Measurements from ENCODE around the gene CPT1A.

CPT1A gene

DNA sequence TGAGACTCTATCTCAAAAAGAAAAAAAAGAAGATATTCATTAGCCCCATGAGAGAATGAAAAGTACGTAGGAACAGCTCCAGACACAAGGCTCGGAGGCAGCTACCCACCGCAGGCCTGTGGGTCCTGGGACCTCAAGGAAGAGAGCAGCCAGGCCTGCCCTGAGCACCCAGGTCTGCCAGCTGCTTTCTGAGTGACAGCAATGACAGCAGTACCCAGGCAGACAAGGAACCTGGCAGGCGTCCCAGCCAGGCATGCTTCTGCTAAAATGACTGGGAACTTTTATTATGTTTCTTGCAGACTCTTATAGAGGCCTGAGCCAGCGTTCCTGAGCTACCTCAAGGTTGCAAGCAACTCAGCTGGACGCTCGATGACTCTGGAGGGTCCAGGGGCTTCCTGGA, 31.6 kb downstream of the CPT1A start:
- Histone ChIP-seq H3K79me2 (ENCODE audit: insufficient read depth, low read length) (no peaks in the 10 kb centered on the region), H3K9me3 (ENCODE audit: insufficient read depth, low read length) (no peaks in the 10 kb centered on the region), H2AFZ (ENCODE audit: low read depth, low read length, severe bottlenecking) (no peak overlapping the region), H3K9me2 (replicated peaks; ENCODE audit: insufficient read depth, low read length) (no peaks in the 10 kb centered on the region), H3K27me3 (ENCODE audit: low read length) (no peaks in the 10 kb centered on the region), H3K4me2 (ENCODE audit: low read depth, low read length, poor library complexity, severe bottlenecking) (no peak overlapping the region), H3K4me3 (ENCODE audit: insufficient read depth, low read length, poor library complexity, severe bottlenecking) (no peak overlapping the region), H3K27ac (ENCODE audit: low read depth, low read length) (no peak overlapping the region), H3K36me3 (ENCODE audit: low read length) (no peaks in the 10 kb centered on the region), H3F3A (ENCODE audit: insufficient read depth) (no peaks in the 10 kb centered on the region), H4K20me1 (ENCODE audit: low read depth, low read length) (no peaks in the 10 kb centered on the region), H3K9ac (ENCODE audit: low read length) (no peak overlapping the region)
- TF ChIP-seq, protein P1, sequence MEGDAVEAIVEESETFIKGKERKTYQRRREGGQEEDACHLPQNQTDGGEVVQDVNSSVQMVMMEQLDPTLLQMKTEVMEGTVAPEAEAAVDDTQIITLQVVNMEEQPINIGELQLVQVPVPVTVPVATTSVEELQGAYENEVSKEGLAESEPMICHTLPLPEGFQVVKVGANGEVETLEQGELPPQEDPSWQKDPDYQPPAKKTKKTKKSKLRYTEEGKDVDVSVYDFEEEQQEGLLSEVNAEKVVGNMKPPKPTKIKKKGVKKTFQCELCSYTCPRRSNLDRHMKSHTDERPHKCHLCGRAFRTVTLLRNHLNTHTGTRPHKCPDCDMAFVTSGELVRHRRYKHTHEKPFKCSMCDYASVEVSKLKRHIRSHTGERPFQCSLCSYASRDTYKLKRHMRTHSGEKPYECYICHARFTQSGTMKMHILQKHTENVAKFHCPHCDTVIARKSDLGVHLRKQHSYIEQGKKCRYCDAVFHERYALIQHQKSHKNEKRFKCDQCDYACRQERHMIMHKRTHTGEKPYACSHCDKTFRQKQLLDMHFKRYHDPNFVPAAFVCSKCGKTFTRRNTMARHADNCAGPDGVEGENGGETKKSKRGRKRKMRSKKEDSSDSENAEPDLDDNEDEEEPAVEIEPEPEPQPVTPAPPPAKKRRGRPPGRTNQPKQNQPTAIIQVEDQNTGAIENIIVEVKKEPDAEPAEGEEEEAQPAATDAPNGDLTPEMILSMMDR (IDR thresholded peaks at IDR 0.05; ENCODE audit: insufficient read depth, low read length, poor library complexity, severe bottlenecking), result no peak
- TF ChIP-seq EZH2phosphoT487 (conservative IDR thresholded peaks at IDR 0.05; ENCODE audit: low read length), result no peak

DNA sequence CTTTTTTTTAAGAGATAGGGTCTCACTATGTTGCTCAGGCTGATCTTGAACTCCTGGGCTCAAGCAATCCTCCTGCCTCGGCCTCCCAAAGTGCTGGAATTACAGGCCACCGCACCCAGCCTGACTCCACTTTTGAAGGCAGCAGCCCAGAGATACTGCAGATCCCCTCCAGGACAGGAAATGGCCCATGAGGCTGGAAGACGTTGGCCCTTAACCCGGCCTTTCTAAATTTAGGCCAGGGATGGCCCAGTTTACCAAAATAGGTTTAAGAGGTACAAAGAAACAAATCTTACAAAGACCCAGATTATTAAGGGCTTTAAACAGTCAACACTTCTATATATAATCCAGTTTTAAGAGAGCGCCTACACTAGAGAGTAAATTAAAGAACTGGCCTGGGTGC, 32.2 kb downstream of the CPT1A start:
- no peaks in the 10 kb centered on the region for H4K20me1 ChIP-seq (ENCODE audit: low read depth, low read length)
- no peaks in the 10 kb centered on the region for H3K9me3 ChIP-seq (ENCODE audit: insufficient read depth, low read length)
- no peak overlapping the region for H3K4me3 ChIP-seq (ENCODE audit: insufficient read depth, low read length, poor library complexity, severe bottlenecking)
- H3K4me2 ChIP-seq (ENCODE audit: low read depth, low read length, poor library complexity, severe bottlenecking), result no peak overlapping the region
- no peaks in the 10 kb centered on the region for H3K27me3 ChIP-seq (ENCODE audit: low read length)
- H3K9me2 ChIP-seq (replicated peaks; ENCODE audit: insufficient read depth, low read length), result no peaks in the 10 kb centered on the region
- no peaks in the 10 kb centered on the region for H3K79me2 ChIP-seq (ENCODE audit: insufficient read depth, low read length)
- H3K27ac ChIP-seq (ENCODE audit: low read depth, low read length), result no peak overlapping the region
- TF ChIP-seq EZH2phosphoT487 (conservative IDR thresholded peaks at IDR 0.05; ENCODE audit: low read length), result no peak
- TF ChIP-seq, protein P1 (IDR thresholded peaks at IDR 0.05; ENCODE audit: insufficient read depth, low read length, poor library complexity, severe bottlenecking), result no peak
- H2AFZ ChIP-seq (ENCODE audit: low read depth, low read length, severe bottlenecking), result no peak overlapping the region
- no peaks in the 10 kb centered on the region for H3K36me3 ChIP-seq (ENCODE audit: low read length)
- H3F3A ChIP-seq (ENCODE audit: insufficient read depth), result no peaks in the 10 kb centered on the region
- no peak overlapping the region for H3K9ac ChIP-seq (ENCODE audit: low read length)

DNA sequence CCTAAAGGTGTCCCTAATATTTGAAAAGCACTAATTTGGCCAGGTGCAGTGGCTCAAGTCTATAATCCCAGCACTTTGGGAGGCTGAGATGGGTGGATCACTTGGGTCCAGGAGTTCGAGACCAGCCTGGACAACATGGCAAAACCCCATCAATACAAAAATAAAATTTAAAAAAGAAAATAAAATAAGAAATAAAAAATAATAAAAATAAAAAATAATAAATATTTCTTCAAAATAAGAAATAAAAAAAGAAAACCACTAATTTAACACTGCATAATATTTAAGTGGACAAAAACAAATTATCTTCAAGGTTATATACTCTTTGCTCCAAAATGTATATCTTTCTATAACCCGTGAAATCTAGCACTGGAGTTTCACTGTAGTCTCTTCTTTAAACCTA, 32.9 kb downstream of the CPT1A start:
- Histone ChIP-seq H3K27ac (ENCODE audit: low read depth, low read length) (no peak overlapping the region), H3F3A (ENCODE audit: insufficient read depth) (no peaks in the 10 kb centered on the region), H3K9ac (ENCODE audit: low read length) (no peak overlapping the region), H3K4me3 (ENCODE audit: insufficient read depth, low read length, poor library complexity, severe bottlenecking) (no peak overlapping the region), H2AFZ (ENCODE audit: low read depth, low read length, severe bottlenecking) (no peak overlapping the region), H3K9me3 (ENCODE audit: insufficient read depth, low read length) (no peaks in the 10 kb centered on the region), H3K9me2 (replicated peaks; ENCODE audit: insufficient read depth, low read length) (no peaks in the 10 kb centered on the region), H3K36me3 (ENCODE audit: low read length) (no peaks in the 10 kb centered on the region), H3K27me3 (ENCODE audit: low read length) (no peaks in the 10 kb centered on the region), H4K20me1 (ENCODE audit: low read depth, low read length) (no peaks in the 10 kb centered on the region), H3K4me2 (ENCODE audit: low read depth, low read length, poor library complexity, severe bottlenecking) (no peak overlapping the region), H3K79me2 (ENCODE audit: insufficient read depth, low read length) (no peaks in the 10 kb centered on the region)
- TF ChIP-seq EZH2phosphoT487 (conservative IDR thresholded peaks at IDR 0.05; ENCODE audit: low read length), result no peak
- TF ChIP-seq, protein P1 (IDR thresholded peaks at IDR 0.05; ENCODE audit: insufficient read depth, low read length, poor library complexity, severe bottlenecking), result no peak
